ENCODE measurements around the gene TTBK1.

DNA sequence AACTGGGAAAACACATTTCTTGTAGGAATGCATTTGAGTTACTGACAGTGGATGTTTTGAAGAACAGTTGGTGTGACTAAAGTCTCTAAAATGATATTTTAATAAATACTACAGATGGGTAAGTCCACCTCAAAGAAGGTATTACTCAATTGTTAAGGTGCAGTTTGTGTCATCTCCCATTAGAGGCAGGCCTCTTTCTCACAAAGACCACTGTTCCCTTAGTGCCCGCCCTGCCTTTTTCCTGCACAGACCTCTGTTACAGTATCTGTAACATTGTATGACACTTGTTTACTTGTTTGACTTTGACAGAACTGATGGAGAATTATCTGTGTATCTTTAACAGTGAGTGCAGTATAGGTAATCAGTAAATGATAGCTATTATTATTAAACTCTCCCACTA lies 70.5 kb downstream of the TTBK1 start:
- TF ChIP-seq, protein P1, sequence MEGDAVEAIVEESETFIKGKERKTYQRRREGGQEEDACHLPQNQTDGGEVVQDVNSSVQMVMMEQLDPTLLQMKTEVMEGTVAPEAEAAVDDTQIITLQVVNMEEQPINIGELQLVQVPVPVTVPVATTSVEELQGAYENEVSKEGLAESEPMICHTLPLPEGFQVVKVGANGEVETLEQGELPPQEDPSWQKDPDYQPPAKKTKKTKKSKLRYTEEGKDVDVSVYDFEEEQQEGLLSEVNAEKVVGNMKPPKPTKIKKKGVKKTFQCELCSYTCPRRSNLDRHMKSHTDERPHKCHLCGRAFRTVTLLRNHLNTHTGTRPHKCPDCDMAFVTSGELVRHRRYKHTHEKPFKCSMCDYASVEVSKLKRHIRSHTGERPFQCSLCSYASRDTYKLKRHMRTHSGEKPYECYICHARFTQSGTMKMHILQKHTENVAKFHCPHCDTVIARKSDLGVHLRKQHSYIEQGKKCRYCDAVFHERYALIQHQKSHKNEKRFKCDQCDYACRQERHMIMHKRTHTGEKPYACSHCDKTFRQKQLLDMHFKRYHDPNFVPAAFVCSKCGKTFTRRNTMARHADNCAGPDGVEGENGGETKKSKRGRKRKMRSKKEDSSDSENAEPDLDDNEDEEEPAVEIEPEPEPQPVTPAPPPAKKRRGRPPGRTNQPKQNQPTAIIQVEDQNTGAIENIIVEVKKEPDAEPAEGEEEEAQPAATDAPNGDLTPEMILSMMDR (IDR thresholded peaks at IDR 0.05) = no peak
- no peak for TF ChIP-seq POLR2A (IDR thresholded peaks at IDR 0.05)
- no peak for TF ChIP-seq EP300 (IDR thresholded peaks at IDR 0.05)
